Stimulated activated memory B cell treated with anti-CD40 and anti-IgM and Interleukin-4, amounts not matched to agents 10 μg/mL and 1 μg/mL and 100 μg/mL, for 72 hours (primary cell): Measurements from ENCODE around the gene ENC1.

ENCODE experiments used
- ATAC-seq: fragments of 150-1000 bp; cut with Tn5 transposase; 2 replicates; pipeline ENCODE4 v1.10.0; 2021
- H3K27ac Mint-ChIP-seq: one replicate; pipeline ENCODE4 v1.8.0; 2022; ENCODE audit warnings: mild to moderate bottlenecking, mixed read lengths
- H3K27me3 Mint-ChIP-seq: one replicate; pipeline ENCODE4 v1.8.0; 2022; ENCODE audit warnings: mixed read lengths
- H3K36me3 Mint-ChIP-seq: one replicate; pipeline ENCODE4 v1.8.0; 2022; ENCODE audit warnings: mixed read lengths
- H3K4me1 Mint-ChIP-seq: one replicate; pipeline ENCODE4 v1.8.0; 2022; ENCODE audit warnings: mixed read lengths
- H3K4me3 Mint-ChIP-seq: one replicate; pipeline ENCODE4 v1.8.0; 2022; ENCODE audit warnings: mild to moderate bottlenecking, moderate library complexity, mixed read lengths
- H3K9me3 Mint-ChIP-seq: one replicate; pipeline ENCODE4 v1.8.0; 2022; ENCODE audit warnings: mixed read lengths

ENC1 gene

DNA sequence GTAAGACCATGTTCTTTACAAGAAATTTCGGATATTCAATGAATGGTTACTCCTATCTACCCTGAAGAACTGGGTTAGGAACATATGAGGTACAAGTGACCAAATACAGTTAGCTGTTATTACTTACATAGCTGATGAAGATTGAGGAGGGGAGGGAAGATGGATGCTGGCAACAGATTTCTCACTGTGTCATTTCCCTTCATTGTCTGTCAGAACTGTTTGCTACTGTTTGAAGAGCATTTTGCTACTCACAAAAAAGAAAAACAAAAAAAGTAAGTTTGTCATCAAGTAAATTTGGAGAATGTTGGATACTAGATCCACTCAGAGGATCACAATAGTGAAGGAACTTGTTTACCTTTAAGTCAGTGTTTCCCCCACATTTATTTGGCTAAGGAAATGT is 53.7 kb downstream of the ENC1 start:
- peaks cover 28% of the 10 kb centered on the region for H3K27me3 Mint-ChIP-seq

DNA sequence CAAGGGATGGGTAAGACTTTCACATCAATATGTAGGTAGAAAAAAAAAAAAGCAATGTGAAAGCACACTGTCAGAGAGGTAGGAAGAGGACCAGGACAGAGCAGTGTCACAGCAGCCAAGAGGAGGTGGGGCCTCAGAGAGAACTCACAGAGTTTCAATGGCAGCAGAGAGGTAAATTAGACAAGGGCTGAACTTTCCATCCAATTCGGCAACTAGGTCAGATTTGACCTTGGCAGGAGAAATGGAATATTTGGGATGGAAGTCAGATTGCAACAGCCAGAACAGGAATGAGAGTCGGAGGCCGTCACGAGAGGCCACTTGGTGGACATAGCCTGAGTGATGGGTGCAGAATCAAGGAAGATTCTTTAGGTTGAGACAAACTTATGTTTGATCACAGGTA is 57.7 kb downstream of the ENC1 start:
- peaks cover 3% of the 10 kb centered on the region for H3K27me3 Mint-ChIP-seq
- no peaks in the 10 kb centered on the region for H3K36me3 Mint-ChIP-seq
- H3K4me3 Mint-ChIP-seq: no peak overlapping the region
- no peak overlapping the region for H3K27ac Mint-ChIP-seq
- H3K9me3 Mint-ChIP-seq: no peaks in the 10 kb centered on the region
- ATAC-seq: no peak
- H3K4me1 Mint-ChIP-seq: peaks cover 18% of the 10 kb centered on the region

More for the DNA sequence above, 53.7 kb downstream of the ENC1 start:
- no peak overlapping the region for H3K27ac Mint-ChIP-seq
- no peak overlapping the region for H3K4me3 Mint-ChIP-seq
- no peaks in the 10 kb centered on the region for H3K36me3 Mint-ChIP-seq
- H3K4me1 Mint-ChIP-seq: peaks cover 8% of the 10 kb centered on the region
- no peaks in the 10 kb centered on the region for H3K9me3 Mint-ChIP-seq
- no peak for ATAC-seq

GRCh38 chr5:74581988-74582365 is 58.6 kb downstream of the ENC1 start:
- Mint-ChIP-seq H3K27me3 (no peaks in the 10 kb centered on the region), H3K9me3 (no peaks in the 10 kb centered on the region), H3K4me3 (no peak overlapping the region), H3K27ac (no peak overlapping the region), H3K4me1 (peaks cover 23% of the 10 kb centered on the region), H3K36me3 (no peaks in the 10 kb centered on the region)
- ATAC-seq: no peak

- Mint-ChIP-seq H3K27me3 (no peaks in the 10 kb centered on the region), H3K4me3 (no peak overlapping the region), H3K9me3 (no peaks in the 10 kb centered on the region), H3K36me3 (no peaks in the 10 kb centered on the region), H3K27ac (no peak overlapping the region), H3K4me1 (peaks cover 26% of the 10 kb centered on the region)
- ATAC-seq: no peak
Measured at GRCh38 chr5:74580729-74581109, 59.8 kb downstream of the ENC1 start.

GRCh38 chr5:74579215-74579614 is 61.3 kb downstream of the ENC1 start:
- Mint-ChIP-seq H3K27me3 (no peaks in the 10 kb centered on the region), H3K27ac (peak overlapping the region; percentile 51), H3K36me3 (no peaks in the 10 kb centered on the region), H3K4me1 (peaks cover 18% of the 10 kb centered on the region), H3K4me3 (no peak overlapping the region), H3K9me3 (no peaks in the 10 kb centered on the region)
- peak; percentile 87 for ATAC-seq

DNA sequence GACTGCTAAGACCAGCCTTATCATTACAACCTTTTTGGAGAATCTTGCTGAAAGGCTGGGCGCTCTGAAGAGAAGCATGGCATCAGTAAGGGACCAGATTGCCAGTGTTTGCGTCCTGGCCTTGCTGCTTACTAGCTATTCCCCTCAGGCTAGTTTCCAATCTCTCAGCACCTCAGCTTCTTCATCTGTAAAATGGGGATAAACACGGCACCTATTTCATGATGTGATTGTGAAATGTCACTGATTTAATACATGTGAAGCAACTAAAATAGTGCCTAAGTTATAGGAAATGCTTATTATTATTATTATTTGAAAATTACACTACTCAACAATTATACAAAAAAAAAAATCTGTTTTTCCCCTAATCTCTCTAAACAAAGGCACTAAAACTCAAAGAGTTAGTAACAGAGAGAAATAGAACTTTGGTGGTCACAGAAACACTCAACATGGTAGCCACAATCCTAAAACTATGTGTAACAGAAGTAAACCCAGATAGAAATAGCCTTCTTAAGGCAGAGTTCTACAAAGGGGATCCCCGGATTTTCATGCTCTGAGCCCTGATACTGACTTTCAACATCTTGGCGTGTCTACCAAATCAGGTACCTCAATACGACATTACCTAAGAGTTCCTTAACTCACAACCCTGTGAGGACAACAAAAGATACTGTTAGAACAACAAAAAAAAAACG is 62.0 kb downstream of the ENC1 start:
- Mint-ChIP-seq H3K9me3 (no peaks in the 10 kb centered on the region), H3K36me3 (no peaks in the 10 kb centered on the region), H3K27me3 (no peaks in the 10 kb centered on the region), H3K4me3 (no peak overlapping the region), H3K27ac (no peak overlapping the region), H3K4me1 (peaks cover 18% of the 10 kb centered on the region)
- peak; percentile 48 for ATAC-seq
